GM21717 (cell line): ENCODE data around the gene LIPT2.
"Not testable (repeated sequence)": the region's sequence is repeated elsewhere in the genome, so short reads cannot be mapped to it uniquely, and the experiment has no call there.

ENCODE experiments used
- ATAC-seq: cut with Tn5 transposase; IDR thresholded peaks from one replicate; pipeline ENCODE4 v1.9.1; 2021; ENCODE audit warnings: mild to moderate bottlenecking, moderate library complexity; ENCODE audit not compliant: unreplicated experiment

LIPT2 gene

DNA sequence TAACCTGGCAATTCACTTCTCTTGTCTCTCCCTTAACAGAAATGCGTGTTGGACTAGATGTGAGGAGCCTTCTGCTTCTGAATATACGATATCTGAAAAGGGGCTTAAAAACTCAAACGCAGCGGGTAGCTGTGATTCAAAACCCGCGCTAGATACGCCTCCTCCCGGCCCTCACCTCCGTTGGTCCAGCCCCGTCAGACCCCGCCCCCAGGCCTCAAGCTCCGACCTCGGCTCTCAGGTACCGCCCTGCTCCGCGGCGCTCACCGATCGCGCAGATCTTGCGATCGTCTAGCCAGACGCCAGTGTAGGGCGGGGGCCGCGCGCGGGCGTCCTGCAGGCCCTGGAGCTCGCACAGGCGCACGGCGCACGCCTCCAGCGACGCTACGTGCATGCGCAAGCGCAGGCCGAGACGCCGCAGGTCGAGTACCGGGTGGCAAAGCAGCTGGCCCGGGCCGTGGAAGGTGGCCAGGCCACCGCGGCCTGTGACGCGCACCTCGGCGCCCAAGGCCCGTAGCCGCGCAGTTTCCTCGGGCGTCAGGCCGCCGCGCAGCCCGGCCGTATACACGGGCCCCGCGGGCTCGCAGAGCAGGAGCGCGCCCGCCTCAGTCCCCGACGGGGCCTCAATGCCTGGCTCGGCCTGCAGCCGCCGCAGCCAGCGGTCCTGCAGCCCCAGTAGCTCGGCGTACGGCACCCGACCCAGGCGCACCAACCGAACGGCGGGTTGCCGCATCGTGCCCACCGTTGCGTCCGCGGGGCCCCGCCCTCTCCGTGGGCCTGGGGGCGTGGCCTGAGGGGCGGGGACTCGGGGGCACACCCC, at the start of gene LIPT2:
Gene LIPT2 (minus strand): TSS at position 751 of the 817 bp plus-strand sequence. CDS start 21 bp downstream, at position 730.
- ATAC-seq = peak; percentile 97

DNA sequence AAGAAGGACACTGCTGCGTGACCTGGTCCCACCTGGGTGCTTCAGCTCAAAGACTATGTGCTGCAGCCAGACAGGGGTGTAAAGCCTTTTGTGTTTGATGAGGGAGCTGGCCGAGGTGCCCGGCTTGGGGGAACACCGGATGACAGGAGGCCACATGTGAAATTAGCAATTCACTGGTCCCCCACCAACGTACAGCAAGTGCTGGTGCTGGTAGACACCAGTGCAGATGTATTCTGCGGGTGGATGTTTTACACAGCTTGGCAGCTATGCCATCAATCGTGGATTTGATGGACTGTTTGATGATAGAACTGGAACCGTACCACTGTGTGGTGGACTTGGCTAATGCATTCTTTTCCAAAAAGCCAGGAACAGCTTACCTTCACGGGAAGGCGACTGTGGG, 47.9 kb upstream of the LIPT2 start:
- no peak for ATAC-seq

DNA sequence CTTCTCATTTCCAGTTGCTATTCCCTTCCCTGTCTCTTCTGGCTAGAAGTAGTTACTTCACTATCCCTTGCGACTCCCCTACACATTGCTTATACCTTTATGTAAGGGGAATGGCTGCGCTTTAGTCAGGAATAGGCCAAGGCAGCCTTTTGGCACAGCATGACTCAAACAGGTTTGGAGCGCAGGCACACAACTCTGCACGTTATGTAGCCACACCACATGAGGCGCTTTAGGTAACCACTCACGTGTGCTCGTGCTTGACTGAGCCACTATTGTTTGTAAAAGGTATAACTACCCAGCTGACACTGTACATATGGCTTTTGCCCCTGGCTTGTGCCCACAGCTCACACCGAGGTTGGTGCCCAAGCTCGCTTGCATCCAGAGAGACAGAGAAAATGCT, 46.7 kb upstream of the LIPT2 start:
- no peak for ATAC-seq

DNA sequence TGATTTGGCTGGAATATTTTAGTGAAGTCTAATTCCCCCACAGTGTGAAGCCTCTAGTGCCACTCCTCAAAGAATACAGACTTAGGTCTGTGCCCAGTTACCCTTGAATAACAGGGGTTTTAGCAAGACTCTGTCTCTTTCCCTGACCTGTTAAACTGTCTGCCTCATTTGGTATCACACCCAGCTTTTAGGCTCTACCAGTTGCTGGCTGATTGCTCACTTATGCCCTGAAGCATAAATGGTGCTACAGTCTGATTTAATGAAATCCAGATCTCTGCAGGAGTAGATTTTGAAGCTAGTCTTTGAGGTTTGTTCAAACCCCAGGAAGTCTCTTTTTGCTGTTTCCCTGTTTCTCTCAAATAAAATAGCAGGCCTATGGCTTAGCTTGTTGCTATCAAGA, 45.2 kb upstream of the LIPT2 start:
- ATAC-seq = no peak

DNA sequence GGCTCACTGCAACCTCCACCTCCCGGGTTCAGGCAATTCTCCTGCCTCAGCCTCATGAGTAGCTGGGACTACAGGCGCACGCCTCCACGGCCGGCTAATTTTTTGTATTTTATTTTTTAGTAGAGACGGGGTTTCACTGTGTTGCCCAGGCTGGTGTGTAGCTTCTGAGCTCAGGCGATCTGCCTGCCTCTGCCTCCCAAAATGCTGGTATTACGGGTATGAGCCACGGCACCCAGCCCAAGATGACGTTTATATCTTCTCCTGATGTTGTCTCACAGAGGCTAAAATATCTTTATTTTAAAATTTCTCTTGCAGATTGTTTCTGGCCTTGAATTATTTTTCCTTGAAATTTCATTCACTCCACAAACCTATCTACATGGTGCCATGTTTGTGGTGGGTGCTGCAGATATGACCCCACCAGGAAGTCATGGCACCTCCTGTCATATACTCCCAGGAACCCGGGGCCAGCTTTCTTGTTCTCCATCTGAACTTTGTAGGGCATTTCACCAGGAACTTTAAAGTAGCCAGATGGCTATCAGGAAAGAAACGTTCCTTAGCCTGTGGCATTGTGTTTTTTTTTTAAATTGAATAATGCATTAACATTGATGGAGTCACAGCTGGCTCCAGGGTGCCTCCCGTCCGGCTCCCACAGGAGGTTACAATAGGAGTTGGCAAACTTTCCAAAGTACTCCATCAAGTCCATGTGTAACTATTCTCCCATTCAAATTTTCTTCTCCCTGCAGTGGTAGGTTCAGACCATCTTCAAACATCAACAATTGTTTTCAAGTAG, 42.0 kb upstream of the LIPT2 start:
- ATAC-seq = no peak

DNA sequence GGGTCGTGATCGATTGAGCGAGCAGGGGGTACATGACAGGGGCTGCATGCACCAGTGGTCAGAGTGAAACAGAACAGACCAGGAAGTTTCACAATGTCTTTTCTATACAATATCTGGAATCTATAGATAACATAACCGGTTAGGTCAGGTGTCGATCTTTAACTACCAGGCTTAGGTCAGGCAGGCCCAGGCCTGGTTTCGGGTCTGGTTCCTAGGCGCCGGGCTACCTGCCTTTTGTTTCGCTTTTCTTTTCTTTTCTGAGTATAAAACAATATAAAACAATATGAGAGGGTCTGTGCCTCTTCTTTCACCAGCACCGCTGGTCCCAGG, 41.4 kb upstream of the LIPT2 start:
- ATAC-seq = not testable (repeated sequence)

DNA sequence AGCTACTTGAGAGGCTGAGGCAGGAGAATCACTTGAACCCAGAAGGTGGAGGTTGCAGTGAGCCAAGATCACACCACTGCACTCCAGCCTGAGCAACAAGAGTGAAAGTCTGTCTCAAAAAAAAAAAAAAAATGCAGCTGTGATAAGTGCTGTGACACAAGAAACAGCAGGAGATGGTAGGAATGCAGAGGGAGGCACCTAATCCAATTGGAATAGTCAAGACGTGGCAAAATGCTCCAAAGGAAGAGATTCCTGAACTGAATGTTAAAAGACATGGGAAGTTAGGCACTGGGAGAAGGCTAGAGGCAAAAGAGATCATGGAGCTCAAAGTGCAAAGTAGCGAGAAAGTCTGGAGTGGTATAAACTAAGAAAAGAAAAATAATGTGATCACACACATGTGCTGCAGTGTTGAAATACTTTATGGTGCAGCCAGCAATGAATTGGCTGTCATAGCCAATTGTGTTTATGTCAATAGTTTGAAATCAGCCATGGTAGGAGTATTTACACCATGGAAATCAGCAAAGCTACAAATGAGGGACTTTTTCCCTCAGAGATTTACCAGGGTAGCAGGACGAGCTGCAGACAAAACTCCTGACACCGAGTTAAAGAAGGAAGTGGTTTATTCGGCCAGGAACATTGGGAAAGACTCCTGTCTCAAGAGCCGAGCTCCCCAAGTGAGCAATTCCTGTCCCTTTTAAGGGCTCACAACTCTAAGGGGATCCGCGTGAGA, 40.9 kb upstream of the LIPT2 start:
- ATAC-seq = no peak

DNA sequence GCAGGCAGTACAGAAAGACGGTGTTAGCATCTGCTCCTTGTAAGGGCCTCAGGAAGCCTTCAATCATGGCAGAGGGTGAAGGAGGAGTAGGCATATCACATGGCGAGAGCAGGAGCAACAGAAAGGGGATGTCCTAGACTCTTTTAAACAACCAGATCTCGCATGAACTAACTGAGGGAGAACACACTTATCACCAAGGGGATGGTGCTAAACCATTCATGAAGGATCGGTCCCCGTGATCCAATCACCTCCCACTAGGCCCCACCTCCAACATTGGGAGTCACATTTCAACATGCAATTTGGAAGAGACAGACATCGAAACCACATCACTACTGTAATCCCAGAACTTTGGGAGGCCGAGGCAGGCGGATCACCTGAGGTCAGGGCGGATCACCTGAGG, 39.9 kb upstream of the LIPT2 start:
- no peak for ATAC-seq

DNA sequence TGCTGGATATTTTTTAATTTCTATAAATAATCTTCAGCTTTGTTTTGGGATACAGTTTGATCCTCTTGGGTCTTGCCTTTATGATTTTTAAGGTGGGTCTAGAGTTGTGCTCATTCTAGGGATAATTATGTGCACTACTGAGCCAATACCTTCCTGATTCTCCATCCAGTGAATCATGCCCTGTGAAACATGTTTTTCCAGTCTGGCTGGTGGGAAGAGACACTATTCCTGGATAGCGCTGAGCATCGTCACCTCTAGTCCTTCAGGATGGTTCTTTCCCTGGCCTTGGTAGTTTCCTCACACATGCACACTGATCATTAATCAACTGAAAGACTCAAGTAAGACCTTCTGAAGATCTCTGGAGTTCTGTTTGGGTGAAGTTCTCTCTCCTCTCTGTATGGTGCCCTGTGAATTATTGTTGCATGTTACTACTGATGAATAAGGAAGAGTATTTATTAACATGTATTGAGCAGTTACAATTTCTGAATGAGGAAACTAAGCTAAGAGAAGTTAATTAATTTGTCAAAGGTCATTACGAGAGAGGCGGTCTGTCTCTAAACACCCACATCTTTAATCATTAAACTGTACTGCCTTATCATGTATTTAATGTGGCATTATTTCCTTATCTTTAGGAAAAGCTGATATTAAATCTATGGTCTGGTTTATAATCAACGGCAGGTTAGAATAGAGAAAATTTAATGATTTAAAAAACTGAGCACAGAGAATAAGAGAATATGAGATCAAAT, 39.1 kb upstream of the LIPT2 start:
- ATAC-seq = no peak

DNA sequence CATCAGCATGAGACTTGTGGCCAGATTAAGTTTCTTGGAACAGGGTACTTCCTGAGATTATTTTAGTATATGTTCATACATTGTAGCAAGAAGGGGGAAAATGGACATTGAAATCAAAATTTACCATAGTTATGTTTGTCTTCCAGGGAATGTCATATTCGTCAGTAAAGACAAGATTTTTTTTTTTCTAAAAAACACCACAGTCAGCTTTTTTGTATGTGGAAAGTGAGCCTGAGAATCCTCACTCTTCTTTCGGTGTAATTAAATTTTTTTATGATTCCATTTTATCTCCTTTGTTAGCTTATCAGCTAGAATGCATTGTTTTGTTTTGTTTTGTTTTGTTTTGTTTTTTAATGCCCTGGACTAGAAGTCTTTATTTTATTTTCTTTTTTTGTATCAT, 31.5 kb upstream of the LIPT2 start:
- ATAC-seq = no peak

DNA sequence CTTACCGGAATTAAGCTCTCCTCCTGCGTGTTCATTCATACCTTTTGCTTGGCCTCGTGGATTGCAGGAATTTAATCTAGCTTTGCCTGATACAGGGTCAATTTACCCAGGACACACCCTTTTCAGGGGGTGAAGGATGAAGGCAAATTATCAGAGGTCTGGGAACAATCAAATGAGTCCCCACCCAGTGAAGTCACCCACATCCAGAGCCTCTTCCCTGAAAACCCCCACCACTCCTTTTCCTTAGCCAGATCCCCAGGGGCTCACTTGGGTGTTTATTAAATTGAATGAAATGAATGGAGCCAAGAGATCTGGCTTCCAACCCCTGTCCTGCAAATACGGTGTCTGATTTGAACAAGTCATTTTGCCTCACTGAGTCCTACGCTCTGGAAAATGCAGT, 31.0 kb upstream of the LIPT2 start:
- no peak for ATAC-seq

DNA sequence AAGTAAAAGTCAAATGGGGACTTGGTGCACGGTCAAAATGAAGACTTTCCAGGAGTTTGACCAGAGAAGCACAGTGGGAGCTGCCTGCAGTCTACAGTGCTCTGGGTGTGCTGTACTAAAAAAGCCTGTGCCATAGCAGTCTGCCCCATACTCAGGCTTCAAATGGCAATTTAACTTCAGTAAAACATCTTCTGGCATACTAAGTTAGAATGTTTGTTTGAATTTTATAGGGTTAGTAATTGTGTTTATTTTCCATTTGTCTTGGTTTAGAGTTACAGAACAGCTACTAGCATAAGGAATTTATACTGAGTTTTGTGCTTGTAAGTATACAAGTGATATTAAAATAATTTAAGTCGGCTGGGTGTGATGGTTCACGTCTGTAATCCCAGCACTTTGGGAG, 29.3 kb upstream of the LIPT2 start:
- ATAC-seq = no peak

DNA sequence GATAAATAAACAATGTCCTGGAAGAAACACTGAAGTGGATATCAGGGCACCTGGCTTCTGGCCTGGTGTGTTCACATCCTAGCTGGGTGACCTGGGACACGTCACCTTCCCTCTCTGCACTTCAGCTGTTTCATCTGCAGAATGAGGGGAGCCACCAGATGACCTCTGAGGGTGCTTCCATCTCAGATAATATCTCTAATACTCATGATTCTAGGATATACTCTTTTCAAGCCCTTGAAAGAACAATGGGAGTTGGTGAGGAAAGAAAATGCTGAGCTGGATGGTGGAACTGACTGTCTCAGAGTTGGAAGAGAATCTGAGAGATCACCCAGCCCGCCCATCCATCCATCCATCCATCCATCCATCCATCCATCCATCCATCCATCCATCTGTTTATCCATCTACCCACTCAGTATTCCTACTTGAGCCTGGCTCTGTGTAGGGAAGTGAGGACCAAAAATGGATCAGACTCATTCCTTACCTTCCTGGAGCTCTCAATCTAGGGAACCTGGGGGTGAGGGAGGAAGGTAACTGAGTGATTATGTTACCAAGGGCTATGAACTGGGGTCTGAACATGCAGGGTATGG, 28.2 kb upstream of the LIPT2 start:
- no peak for ATAC-seq

DNA sequence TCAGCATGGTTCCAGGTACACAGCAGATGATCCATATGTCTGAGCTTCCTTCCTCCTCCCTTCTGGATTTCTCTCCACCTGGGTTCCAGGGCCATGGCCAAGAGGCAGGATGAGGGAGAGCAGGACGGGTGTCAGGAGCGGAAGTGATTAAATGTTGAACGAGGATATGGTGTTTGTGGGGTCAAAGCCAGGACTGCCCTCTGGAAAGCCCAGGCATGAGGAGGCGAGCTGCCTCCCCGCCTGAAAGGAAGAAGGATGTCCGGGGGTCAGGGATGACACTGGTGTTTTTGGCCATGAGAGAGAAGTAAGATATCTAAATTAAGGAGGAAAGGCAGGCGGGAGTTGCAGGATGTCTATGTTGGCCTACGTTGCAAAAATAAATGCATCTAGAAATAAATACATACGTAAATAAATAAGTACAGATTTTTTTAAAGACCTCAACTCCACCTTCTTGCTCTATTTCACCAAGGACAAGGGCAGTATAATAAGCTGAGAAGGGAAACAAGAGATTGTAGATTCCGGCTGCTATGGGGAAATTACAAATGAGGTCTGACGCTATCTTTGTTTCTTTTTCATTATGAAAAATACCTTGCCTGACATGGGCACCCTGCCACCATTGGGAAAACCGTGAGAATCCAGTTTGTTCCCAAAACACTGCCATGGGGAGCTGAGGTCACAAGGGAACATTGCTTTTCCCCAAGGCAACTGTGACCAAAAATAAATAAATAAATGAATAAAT, 27.6 kb upstream of the LIPT2 start:
- no peak for ATAC-seq

DNA sequence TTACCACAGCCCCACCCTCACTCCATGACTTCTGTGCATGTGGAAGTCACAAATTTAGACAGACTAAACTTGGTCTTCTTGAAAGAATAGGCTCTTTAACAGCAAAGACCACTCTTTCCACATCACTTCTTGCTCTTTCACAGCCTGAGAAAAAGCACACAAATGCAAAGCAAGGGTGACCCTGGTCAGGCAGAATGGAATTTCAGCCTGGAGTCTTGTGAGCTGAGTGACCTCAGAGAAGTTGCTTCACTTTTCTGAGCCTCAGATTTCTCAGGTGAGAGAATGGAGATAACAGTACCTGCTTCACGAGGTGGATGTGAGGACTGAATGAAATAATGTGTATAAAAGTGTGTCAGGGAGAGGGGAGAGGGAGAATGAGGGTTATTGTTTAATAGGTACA, 26.8 kb upstream of the LIPT2 start:
- ATAC-seq = no peak

DNA sequence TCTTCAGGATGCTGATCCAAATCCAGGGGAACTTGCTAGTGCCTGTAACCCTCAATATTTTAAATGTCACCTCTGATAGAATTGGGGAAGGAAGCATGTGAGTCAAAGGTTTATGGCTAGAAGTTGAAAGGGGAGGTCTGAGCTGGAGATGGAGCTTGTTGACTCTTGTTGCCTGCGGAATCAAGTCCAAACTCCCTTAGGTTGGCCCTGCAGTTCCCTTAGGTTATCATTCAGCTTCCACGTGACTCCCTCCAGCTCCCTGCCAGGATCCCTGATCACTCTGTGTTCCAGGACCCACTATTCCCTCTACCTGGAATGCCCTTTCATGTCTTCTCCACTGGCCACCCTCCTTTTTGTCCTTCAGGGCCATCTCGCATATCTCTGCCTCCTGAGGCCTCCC, 26.2 kb upstream of the LIPT2 start:
- no peak for ATAC-seq

DNA sequence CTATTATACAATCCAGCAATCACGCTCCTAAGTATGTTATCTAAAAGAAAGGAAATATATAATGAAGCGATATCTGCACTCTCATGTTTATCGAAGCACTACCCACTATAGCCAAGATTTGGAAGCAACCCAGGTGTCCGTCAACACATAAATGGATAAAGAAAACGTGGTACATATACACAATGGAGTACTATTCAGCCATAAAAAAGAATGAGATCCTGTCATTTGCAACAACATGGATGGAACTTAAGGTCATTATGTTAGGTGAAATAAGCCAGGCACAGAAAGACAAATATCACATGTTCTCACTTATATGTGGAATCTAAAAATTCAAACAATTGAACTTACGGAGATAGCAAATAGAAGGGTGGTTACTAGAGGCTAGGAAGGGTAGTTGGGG, 24.1 kb upstream of the LIPT2 start:
- ATAC-seq = not testable (repeated sequence)

DNA sequence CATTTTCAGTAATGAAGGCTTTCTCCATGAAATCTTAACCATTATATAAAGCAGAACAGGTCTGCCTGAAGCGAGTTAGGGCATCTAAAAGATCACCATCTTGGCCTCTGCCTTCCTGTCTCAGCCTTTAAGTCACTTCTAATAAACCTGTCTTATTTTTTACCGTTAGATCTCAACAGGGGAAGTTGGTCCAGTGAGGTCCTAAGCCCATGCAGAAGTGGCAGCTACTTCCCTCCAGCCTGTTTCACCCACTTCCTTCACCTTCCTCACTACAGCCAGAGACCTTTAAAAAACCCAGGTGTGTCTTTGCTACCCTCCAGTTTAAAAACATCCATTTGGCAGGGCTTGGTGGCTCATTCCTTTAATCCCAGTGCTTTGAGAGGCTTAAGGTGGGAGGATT, 14.1 kb upstream of the LIPT2 start:
- no peak for ATAC-seq

DNA sequence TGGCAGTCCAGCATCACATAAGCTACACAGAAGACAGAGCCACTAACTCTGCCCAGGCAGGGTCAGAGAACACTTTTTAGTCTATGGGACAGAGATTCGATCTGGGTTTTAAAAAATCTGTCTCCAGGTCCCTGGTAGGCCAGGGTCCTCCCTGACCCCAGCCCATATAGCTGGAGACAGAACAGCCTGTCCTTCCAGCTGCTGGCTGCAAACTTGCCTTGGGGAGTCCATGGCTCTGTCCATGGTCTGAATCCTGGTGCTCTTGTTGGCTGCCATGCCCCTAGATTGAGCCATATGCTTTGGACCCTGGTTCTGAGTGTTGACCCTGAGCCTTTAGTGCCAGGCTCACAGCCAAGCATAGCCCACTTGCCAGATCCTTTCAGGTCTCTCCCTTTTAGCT, 13.3 kb upstream of the LIPT2 start:
- no peak for ATAC-seq

DNA sequence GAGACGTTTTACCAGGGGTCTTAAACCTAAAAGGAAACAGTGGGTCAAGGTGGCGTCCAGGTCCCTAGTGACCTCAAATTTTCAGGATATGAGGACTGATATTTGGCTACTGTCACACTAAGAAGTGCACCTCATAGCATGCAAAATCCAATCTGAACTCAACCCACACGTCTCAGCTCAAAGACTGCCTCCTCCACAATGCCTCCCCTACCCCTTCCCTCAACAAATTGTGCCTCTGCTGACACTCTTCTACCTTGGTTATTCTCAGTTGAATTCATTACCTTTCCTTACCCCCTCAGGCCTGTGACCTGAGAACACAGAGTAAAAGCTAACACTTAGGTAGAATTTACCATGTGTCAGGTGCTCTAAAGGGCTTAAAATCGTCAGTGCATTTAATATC, 12.4 kb upstream of the LIPT2 start:
- ATAC-seq = no peak
